IPS DF 19.7 (cell line): ENCODE measurements around the gene TMEM255B.
"Not testable (repeated sequence)": the region's sequence is repeated elsewhere in the genome, so short reads cannot be mapped to it uniquely, and the experiment has no call there.

ENCODE experiments used
- DNase-seq: peaks from one replicate; pipeline ENCODE4 v3.0.0-alpha.2; 2013; ENCODE audit warnings: low read depth, low spot score

Gene TMEM255B

GRCh38 chr13:113816254-113816929 lies 57.4 kb downstream of the TMEM255B start:
- DNase-seq = no peak

GRCh38 chr13:113816946-113817859 lies 58.2 kb downstream of the TMEM255B start:
- DNase-seq = peak; percentile 47

GRCh38 chr13:113817860-113818691 lies 59.0 kb downstream of the TMEM255B start:
- no peak for DNase-seq

GRCh38 chr13:113818700-113819295 lies 59.8 kb downstream of the TMEM255B start:
- no peak for DNase-seq

GRCh38 chr13:113819341-113819730 lies 60.3 kb downstream of the TMEM255B start:
- no peak for DNase-seq

- no peak for DNase-seq
Observed at GRCh38 chr13:113819731-113820715, 61.0 kb downstream of the TMEM255B start.

- DNase-seq = no peak
Observed at GRCh38 chr13:113820813-113821651, 62.0 kb downstream of the TMEM255B start.

GRCh38 chr13:113821847-113822246 lies 62.8 kb downstream of the TMEM255B start:
- DNase-seq = no peak

- no peak for DNase-seq
Observed at GRCh38 chr13:113822266-113822665, 63.2 kb downstream of the TMEM255B start.

GRCh38 chr13:113822956-113823744 lies 64.1 kb downstream of the TMEM255B start:
- no peak for DNase-seq

- DNase-seq = no peak
Observed at GRCh38 chr13:113823771-113824170, 64.7 kb downstream of the TMEM255B start.

GRCh38 chr13:113825841-113826240 lies 66.8 kb downstream of the TMEM255B start:
- no peak for DNase-seq

GRCh38 chr13:113826446-113826845 lies 67.4 kb downstream of the TMEM255B start:
- DNase-seq = not testable (repeated sequence)

- DNase-seq = no peak
Observed at GRCh38 chr13:113827021-113827420, 68.0 kb downstream of the TMEM255B start.

- DNase-seq = no peak
Observed at GRCh38 chr13:113828282-113828825, 69.3 kb downstream of the TMEM255B start.

- not testable (repeated sequence) for DNase-seq
Observed at GRCh38 chr13:113830426-113830950, 71.5 kb downstream of the TMEM255B start.

GRCh38 chr13:113831061-113831460 lies 72.0 kb downstream of the TMEM255B start:
- DNase-seq = no peak

GRCh38 chr13:113832205-113832604 lies 73.2 kb downstream of the TMEM255B start:
- no peak for DNase-seq
